Karpas-422 (cell line): Measurements from ENCODE around the gene FNTB. TPM values are rescaled to one million over a fixed set of nuclear protein-coding genes. Genes with fewer than 3 reads are reported as not detected.

Experiments used
- DNase-seq: peaks from one replicate; pipeline ENCODE4 v3.0.0-alpha.2; 2015
- H2AFZ ChIP-seq: fragments of 200-600 bp; sonication (generic); 2 replicates; pipeline ENCODE4 v1.6.1; 2014; ENCODE audit warnings: antibody characterized with exemption, low read length, mixed read lengths
- H3K27ac ChIP-seq: fragments of 200-600 bp; sonication (generic); 2 replicates; pipeline ENCODE4 v1.5.1; 2014; ENCODE audit warnings: mild to moderate bottlenecking, low read length, moderate library complexity
- H3K27me3 ChIP-seq: fragments of 200-600 bp; sonication (generic); 2 replicates; pipeline ENCODE4 v1.6.1; 2014; ENCODE audit warnings: low read length, mixed read lengths
- H3K36me3 ChIP-seq: fragments of 200-600 bp; sonication (generic); 2 replicates; pipeline ENCODE4 v1.6.1; 2014; ENCODE audit warnings: low read length, mixed read lengths; ENCODE audit not compliant: insufficient read depth
- H3K4me1 ChIP-seq: fragments of 200-600 bp; sonication (generic); 2 replicates; pipeline ENCODE4 v1.6.1; 2014; ENCODE audit warnings: mild to moderate bottlenecking, low read length, mixed read lengths
- H3K4me2 ChIP-seq: fragments of 200-600 bp; sonication (generic); 2 replicates; pipeline ENCODE4 v1.6.1; 2014; ENCODE audit warnings: low read length, low read depth, mild to moderate bottlenecking; ENCODE audit not compliant: poor library complexity, severe bottlenecking
- H3K4me3 ChIP-seq: fragments of 200-600 bp; sonication (generic); 2 replicates; pipeline ENCODE4 v1.5.1; 2014; ENCODE audit warnings: mild to moderate bottlenecking, antibody characterized with exemption, low read length, mixed read lengths
- H3K79me2 ChIP-seq: fragments of 200-600 bp; sonication (generic); 2 replicates; pipeline ENCODE4 v1.6.1; 2014; ENCODE audit warnings: mild to moderate bottlenecking, low read length, mixed read lengths
- H3K9ac ChIP-seq: fragments of 200-600 bp; sonication (generic); 2 replicates; pipeline ENCODE4 v1.6.0; 2014; ENCODE audit warnings: low read length
- H3K9me2 ChIP-seq: fragments of 200-600 bp; sonication (generic), shearing (Covaris generic); replicated peaks from 2 replicates; pipeline ENCODE4 v1.6.0; 2014; ENCODE audit warnings: mild to moderate bottlenecking, low read length, moderate library complexity; ENCODE audit not compliant: insufficient read depth
- H3K9me3 ChIP-seq: fragments of 300-700, 200-600 bp; sonication (generic); 2 replicates; pipeline ENCODE4 v1.6.1; 2014; ENCODE audit warnings: low read length, mixed read lengths
- H4K20me1 ChIP-seq: fragments of 200-600 bp; sonication (generic); 2 replicates; pipeline ENCODE4 v1.6.1; 2014; ENCODE audit warnings: mild to moderate bottlenecking, antibody characterized with exemption, low read length, low read depth; ENCODE audit not compliant: insufficient read depth
- total RNA-seq: library from RNA; depleted of rRNA; stranded (reverse); fragments of >200 nt; shearing (Covaris generic); gene quantifications from 2 replicates; pipeline ENCODE4 v1.2.3, GENCODE V29; 2014; ENCODE audit warnings: low replicate concordance

The FNTB gene
- total RNA-seq, 1 experiment from 2014 or later: 16.0 TPM

DNA sequence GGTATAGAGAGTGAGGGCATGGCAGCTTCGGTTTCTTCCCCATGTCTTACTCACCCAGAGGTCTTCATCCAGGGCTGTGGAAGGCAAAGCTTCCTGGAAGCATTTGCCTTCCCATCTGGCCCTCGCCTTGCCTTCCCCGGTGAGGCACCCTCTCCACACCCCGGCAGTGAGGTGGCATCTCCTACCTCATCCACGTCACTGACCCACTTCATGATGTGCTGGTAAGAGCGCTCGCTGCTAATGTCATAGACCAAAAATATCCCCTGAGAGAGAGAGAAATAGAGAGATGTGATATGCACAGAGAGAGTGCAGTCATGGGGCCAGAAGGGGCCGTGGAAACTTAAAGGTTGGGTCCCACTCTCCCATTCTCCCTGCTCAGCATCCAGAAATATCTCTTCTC is 35.8 kb upstream of the FNTB start:
- H3K9me3 ChIP-seq: no peaks in the 10 kb centered on the region
- H3K36me3 ChIP-seq: no peaks in the 10 kb centered on the region
- H3K4me2 ChIP-seq: no peak overlapping the region
- no peaks in the 10 kb centered on the region; the same call in 1 of the 2 replicates for H4K20me1 ChIP-seq
- no peaks in the 10 kb centered on the region for H3K79me2 ChIP-seq
- no peak for DNase-seq
- no peak overlapping the region for H3K27ac ChIP-seq
- H2AFZ ChIP-seq: no peak overlapping the region
- H3K4me3 ChIP-seq: no peak overlapping the region
- no peak overlapping the region for H3K9ac ChIP-seq
- no peaks in the 10 kb centered on the region for H3K27me3 ChIP-seq
- no peaks in the 10 kb centered on the region for H3K9me2 ChIP-seq
- no peaks in the 10 kb centered on the region for H3K4me1 ChIP-seq

GRCh38 chr14:64951291-64951690 is 35.4 kb upstream of the FNTB start:
- Histone ChIP-seq H3K9me3 (no peaks in the 10 kb centered on the region), H3K4me1 (no peaks in the 10 kb centered on the region), H3K27me3 (no peaks in the 10 kb centered on the region), H2AFZ (no peak overlapping the region), H3K27ac (no peak overlapping the region), H3K9ac (no peak overlapping the region), H3K79me2 (no peaks in the 10 kb centered on the region), H4K20me1 (no peaks in the 10 kb centered on the region; the same call in 1 of the 2 replicates), H3K36me3 (no peaks in the 10 kb centered on the region), H3K9me2 (no peaks in the 10 kb centered on the region), H3K4me3 (no peak overlapping the region), H3K4me2 (no peak overlapping the region)
- no peak for DNase-seq

DNA sequence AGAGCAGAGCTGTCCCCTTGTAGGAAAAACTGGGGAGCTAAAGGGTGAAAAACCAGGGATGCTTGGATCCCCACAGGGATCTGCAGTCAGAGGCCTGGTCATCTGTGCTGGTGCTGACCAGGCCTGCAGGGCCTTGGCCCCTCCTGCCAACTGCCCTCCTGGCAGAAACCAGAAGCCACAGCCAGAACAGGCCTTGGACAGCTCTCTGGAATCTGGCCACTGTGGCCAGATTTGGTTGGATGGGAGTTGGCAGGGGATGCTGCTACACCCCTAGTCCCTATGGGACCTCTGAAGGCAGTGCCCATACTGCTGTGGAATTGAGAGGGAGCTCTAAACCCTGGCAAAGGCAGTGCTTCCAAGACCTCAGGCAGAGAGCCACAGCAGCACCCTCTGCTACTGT is 35.0 kb upstream of the FNTB start:
- Histone ChIP-seq H3K9me3 (no peaks in the 10 kb centered on the region), H3K4me1 (no peaks in the 10 kb centered on the region), H3K4me2 (no peak overlapping the region), H3K9ac (no peak overlapping the region), H3K79me2 (no peaks in the 10 kb centered on the region), H3K36me3 (no peaks in the 10 kb centered on the region), H3K4me3 (no peak overlapping the region), H3K9me2 (no peaks in the 10 kb centered on the region), H3K27me3 (no peaks in the 10 kb centered on the region), H4K20me1 (no peaks in the 10 kb centered on the region; the same call in 1 of the 2 replicates), H2AFZ (no peak overlapping the region), H3K27ac (no peak overlapping the region)
- no peak for DNase-seq

- no peaks in the 10 kb centered on the region for H3K79me2 ChIP-seq
- no peaks in the 10 kb centered on the region for H3K27me3 ChIP-seq
- H3K27ac ChIP-seq: no peak overlapping the region
- H2AFZ ChIP-seq: no peak overlapping the region
- peaks cover 5% of the 10 kb centered on the region; the same call in 1 of the 2 replicates for H4K20me1 ChIP-seq
- H3K9me3 ChIP-seq: no peaks in the 10 kb centered on the region
- H3K9me2 ChIP-seq: no peaks in the 10 kb centered on the region
- H3K4me2 ChIP-seq: no peak overlapping the region
- no peaks in the 10 kb centered on the region for H3K4me1 ChIP-seq
- H3K9ac ChIP-seq: no peak overlapping the region
- DNase-seq: peak; percentile 68
- no peak overlapping the region for H3K4me3 ChIP-seq
- no peaks in the 10 kb centered on the region for H3K36me3 ChIP-seq
Measured at GRCh38 chr14:64952598-64953309, 33.9 kb upstream of the FNTB start.

GRCh38 chr14:64953310-64953654 is 33.4 kb upstream of the FNTB start:
- Histone ChIP-seq H3K4me2 (no peak overlapping the region), H3K9me3 (no peaks in the 10 kb centered on the region), H4K20me1 (peaks cover 5% of the 10 kb centered on the region; the same call in 1 of the 2 replicates), H3K9ac (no peak overlapping the region), H3K4me1 (no peaks in the 10 kb centered on the region), H2AFZ (no peak overlapping the region), H3K4me3 (no peak overlapping the region), H3K27ac (no peak overlapping the region), H3K9me2 (no peaks in the 10 kb centered on the region), H3K79me2 (no peaks in the 10 kb centered on the region), H3K27me3 (no peaks in the 10 kb centered on the region), H3K36me3 (no peaks in the 10 kb centered on the region)
- no peak for DNase-seq

GRCh38 chr14:64953661-64954060 is 33.0 kb upstream of the FNTB start:
- Histone ChIP-seq H3K9ac (no peak overlapping the region), H3K4me3 (no peak overlapping the region), H2AFZ (no peak overlapping the region), H3K27ac (no peak overlapping the region), H3K9me3 (no peaks in the 10 kb centered on the region), H3K36me3 (no peaks in the 10 kb centered on the region), H3K4me1 (no peaks in the 10 kb centered on the region), H4K20me1 (peaks cover 5% of the 10 kb centered on the region; the same call in 1 of the 2 replicates), H3K4me2 (no peak overlapping the region), H3K27me3 (no peaks in the 10 kb centered on the region), H3K79me2 (no peaks in the 10 kb centered on the region), H3K9me2 (no peaks in the 10 kb centered on the region)
- no peak for DNase-seq

DNA sequence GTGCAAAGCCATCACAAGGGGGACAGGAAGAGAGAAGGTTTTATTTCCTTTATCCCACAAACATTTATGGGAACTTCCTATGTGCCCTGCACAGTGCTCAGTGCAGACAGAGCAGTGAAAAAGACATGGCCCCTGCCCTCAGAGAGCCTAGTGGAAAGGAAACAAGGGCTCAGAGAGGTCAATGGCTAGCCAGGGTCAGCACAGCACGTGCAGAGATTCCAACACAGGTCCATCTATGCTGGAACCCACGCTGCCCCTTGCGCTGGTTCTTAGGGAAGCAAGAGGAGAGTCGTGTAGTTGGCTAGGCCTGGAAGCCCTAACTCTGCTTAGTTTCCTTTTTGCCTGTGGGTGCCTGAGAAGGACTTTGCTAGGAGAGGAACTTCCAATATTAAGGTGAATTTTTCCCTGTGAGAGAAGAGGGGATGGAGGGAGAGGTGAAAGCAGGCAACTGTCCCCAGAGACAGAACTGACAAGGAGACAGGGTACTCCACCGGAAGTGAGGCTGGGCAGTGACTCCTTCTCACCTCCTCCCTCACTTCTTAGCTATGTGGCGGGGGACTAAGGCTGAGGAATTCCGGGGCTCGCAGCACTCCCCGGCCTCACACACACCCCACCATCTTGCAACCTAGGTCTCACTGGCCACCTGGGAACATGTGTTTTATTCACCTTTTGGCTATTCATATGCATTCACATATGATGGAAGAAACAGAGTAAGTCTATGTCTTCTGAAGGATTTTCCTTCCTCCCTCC is 32.0 kb upstream of the FNTB start:
- no peaks in the 10 kb centered on the region for H3K79me2 ChIP-seq
- no peak overlapping the region for H3K27ac ChIP-seq
- H3K9me2 ChIP-seq: no peaks in the 10 kb centered on the region
- H4K20me1 ChIP-seq: peaks cover 9% of the 10 kb centered on the region; the same call in 1 of the 2 replicates
- no peak overlapping the region for H3K9ac ChIP-seq
- no peaks in the 10 kb centered on the region for H3K27me3 ChIP-seq
- H3K9me3 ChIP-seq: no peaks in the 10 kb centered on the region
- DNase-seq: no peak
- no peak overlapping the region for H3K4me3 ChIP-seq
- H3K36me3 ChIP-seq: no peaks in the 10 kb centered on the region
- no peaks in the 10 kb centered on the region for H3K4me1 ChIP-seq
- no peak overlapping the region for H2AFZ ChIP-seq
- no peak overlapping the region for H3K4me2 ChIP-seq

DNA sequence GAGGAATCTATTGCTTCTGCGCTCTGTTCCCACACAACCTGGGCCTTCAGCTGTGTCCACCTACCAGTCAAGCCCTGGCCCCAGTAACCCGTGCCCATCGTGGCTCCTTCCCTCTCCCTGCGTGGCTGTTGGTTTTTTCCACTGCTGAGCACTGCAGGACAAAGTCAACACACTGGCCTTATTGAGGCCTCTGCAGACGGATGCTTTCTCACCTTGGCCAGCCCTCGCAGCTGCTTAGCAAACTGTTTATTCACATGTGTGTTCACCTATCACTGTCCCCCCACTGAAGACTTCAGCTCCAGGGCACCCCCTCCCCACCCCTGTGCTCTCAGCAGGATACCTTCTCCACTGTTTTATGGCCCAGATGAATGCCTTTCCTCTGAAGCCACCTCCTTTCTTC is 31.4 kb upstream of the FNTB start:
- Histone ChIP-seq H3K9ac (no peak overlapping the region), H3K36me3 (no peaks in the 10 kb centered on the region), H3K79me2 (no peaks in the 10 kb centered on the region), H3K9me3 (no peaks in the 10 kb centered on the region), H3K4me1 (peaks cover 4% of the 10 kb centered on the region), H2AFZ (no peak overlapping the region), H3K27ac (no peak overlapping the region), H3K9me2 (no peaks in the 10 kb centered on the region), H4K20me1 (peaks cover 9% of the 10 kb centered on the region; the same call in 1 of the 2 replicates), H3K4me3 (no peak overlapping the region), H3K27me3 (no peaks in the 10 kb centered on the region), H3K4me2 (no peak overlapping the region)
- no peak for DNase-seq
